ENCODE data around the gene JAG1. TPM values are rescaled to one million over a fixed set of nuclear protein-coding genes. Genes with fewer than 3 reads are reported as not detected.

JAG1 gene
- total and polyA plus RNA-seq, 9 of the 15 experiments (the other 6 are each of a cell fraction or from before 2014, with no cell fraction given): 0.04 to 0.40 (median 0.07) TPM

DNA sequence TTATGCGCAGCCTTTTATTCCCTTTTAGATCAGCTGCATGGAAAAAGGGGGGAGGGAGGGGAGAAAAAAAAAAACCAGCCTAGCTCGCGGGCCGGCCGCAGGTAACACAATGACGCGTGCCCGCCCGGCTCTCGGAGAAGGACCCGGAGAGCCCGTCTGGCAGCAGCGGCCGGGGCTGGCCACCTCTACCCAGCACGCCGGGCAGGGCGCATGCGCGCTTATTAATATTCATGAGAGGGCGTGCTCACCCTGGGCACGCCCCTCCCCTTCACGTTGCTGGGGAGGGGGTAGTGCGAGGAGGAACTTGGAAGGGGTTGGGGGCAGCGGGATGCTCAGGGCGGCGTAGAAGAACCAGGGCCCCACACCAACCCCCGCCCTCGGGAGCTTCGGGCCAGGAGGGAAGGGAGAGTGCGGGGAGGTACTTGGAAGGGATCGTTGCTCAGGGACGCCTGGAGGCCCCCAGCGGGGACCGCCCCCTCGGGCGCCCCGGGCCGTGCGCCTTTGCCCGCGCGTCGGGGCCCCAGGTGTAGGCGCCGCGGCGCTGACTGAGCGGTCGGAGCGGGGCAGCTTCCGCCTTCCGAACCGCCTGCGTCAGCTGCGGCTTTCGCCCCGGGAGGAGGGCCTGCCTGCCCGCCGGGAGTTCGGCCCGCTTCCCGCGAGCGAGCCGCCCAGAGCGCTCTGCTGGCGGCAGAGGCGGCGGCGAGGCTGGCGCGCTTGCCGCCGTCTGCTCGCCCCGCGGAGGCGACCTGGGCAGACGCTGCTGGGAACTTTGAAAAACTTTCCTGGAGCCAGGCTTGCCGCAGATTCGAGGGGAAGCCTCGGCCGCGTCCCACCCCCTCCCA is at the start of gene JAG1 (continued):
- no peak for TF ChIP-seq HCFC1 (IDR thresholded peaks at IDR 0.05; ENCODE audit: low read depth, low read length)
- TF ChIP-seq, protein P1, sequence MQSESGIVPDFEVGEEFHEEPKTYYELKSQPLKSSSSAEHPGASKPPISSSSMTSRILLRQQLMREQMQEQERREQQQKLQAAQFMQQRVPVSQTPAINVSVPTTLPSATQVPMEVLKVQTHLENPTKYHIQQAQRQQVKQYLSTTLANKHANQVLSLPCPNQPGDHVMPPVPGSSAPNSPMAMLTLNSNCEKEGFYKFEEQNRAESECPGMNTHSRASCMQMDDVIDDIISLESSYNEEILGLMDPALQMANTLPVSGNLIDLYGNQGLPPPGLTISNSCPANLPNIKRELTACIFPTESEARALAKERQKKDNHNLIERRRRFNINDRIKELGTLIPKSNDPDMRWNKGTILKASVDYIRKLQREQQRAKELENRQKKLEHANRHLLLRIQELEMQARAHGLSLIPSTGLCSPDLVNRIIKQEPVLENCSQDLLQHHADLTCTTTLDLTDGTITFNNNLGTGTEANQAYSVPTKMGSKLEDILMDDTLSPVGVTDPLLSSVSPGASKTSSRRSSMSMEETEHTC (IDR thresholded peaks at IDR 0.05): no peak
- TF ChIP-seq DEAF1 (CRISPR knock-in tag; IDR thresholded peaks at IDR 0.05): no peak
- no peak for TF ChIP-seq FOXK2 (conservative IDR thresholded peaks at IDR 0.05 in 1 of 2, IDR thresholded peaks at IDR 0.05 in 1 of 2; ENCODE audit: low read depth in 2 of 2)
- TF ChIP-seq ZNF830 (CRISPR knock-in tag; IDR thresholded peaks at IDR 0.05): no peak
- TF ChIP-seq ZNF436 (CRISPR knock-in tag; IDR thresholded peaks at IDR 0.05): no peak
- TF ChIP-seq, protein P2, sequence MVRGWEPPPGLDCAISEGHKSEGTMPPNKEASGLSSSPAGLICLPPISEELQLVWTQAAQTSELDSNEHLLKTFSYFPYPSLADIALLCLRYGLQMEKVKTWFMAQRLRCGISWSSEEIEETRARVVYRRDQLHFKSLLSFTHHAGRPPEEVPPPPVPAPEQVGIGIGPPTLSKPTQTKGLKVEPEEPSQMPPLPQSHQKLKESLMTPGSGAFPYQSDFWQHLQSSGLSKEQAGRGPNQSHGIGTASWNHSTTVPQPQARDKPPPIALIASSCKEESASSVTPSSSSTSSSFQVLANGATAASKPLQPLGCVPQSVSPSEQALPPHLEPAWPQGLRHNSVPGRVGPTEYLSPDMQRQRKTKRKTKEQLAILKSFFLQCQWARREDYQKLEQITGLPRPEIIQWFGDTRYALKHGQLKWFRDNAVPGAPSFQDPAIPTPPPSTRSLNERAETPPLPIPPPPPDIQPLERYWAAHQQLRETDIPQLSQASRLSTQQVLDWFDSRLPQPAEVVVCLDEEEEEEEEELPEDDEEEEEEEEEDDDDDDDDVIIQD (CRISPR knock-in tag; IDR thresholded peaks at IDR 0.05): no peak
- TF ChIP-seq KAT7 (CRISPR knock-in tag; IDR thresholded peaks at IDR 0.05; ENCODE audit: borderline replicate concordance): peak; percentile 62; the same call in 1 of the 2 replicates
- TF ChIP-seq, protein P3, sequence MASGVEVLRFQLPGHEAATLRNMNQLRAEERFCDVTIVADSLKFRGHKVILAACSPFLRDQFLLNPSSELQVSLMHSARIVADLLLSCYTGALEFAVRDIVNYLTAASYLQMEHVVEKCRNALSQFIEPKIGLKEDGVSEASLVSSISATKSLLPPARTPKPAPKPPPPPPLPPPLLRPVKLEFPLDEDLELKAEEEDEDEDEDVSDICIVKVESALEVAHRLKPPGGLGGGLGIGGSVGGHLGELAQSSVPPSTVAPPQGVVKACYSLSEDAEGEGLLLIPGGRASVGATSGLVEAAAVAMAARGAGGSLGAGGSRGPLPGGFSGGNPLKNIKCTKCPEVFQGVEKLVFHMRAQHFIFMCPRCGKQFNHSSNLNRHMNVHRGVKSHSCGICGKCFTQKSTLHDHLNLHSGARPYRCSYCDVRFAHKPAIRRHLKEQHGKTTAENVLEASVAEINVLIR (CRISPR knock-in tag; IDR thresholded peaks at IDR 0.05): no peak
- TF ChIP-seq HSF4 (CRISPR knock-in tag; IDR thresholded peaks at IDR 0.05; ENCODE audit: borderline replicate concordance): no peak
- TF ChIP-seq RUNX1 (IDR thresholded peaks at IDR 0.05; ENCODE audit: low read depth): no peak
- no peak for TF ChIP-seq ZNF696 (CRISPR knock-in tag; conservative IDR thresholded peaks at IDR 0.05)
- no peak for TF ChIP-seq ELF1 (tag; IDR thresholded peaks at IDR 0.05)
- TF ChIP-seq, protein P4, sequence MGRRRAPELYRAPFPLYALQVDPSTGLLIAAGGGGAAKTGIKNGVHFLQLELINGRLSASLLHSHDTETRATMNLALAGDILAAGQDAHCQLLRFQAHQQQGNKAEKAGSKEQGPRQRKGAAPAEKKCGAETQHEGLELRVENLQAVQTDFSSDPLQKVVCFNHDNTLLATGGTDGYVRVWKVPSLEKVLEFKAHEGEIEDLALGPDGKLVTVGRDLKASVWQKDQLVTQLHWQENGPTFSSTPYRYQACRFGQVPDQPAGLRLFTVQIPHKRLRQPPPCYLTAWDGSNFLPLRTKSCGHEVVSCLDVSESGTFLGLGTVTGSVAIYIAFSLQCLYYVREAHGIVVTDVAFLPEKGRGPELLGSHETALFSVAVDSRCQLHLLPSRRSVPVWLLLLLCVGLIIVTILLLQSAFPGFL (CRISPR knock-in tag; IDR thresholded peaks at IDR 0.05): no peak
- TF ChIP-seq FOS (IDR thresholded peaks at IDR 0.05; ENCODE audit: extremely low read depth, insufficient read length): no peak
- no peak for TF ChIP-seq CEBPG (CRISPR knock-in tag; IDR thresholded peaks at IDR 0.05)
- TF ChIP-seq CEBPG (tag; conservative IDR thresholded peaks at IDR 0.05 in 1 of 2, IDR thresholded peaks at IDR 0.05 in 1 of 2): no peak
- TF ChIP-seq, protein P5, sequence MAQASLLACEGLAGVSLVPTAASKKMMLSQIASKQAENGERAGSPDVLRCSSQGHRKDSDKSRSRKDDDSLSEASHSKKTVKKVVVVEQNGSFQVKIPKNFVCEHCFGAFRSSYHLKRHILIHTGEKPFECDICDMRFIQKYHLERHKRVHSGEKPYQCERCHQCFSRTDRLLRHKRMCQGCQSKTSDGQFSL (CRISPR knock-in tag; IDR thresholded peaks at IDR 0.05): no peak
- TF ChIP-seq, protein P5 (tag; IDR thresholded peaks at IDR 0.05): no peak

Data from K562 (cell line).